Measurements from ENCODE around the gene LRRC74A. TPM values are rescaled to one million over a fixed set of nuclear protein-coding genes. Genes with fewer than 3 reads are reported as not detected.

LRRC74A gene
- total and polyA plus RNA-seq, 2 of the 4 experiments (the other 2 are of a cell fraction): not detected

- no peak overlapping the region for H4K91ac ChIP-seq (ENCODE audit: insufficient read depth, low read depth, low read length)
- H3K9me1 ChIP-seq (ENCODE audit: insufficient read depth, low read length): no peaks in the 10 kb centered on the region
- no peak overlapping the region for H2BK5ac ChIP-seq (ENCODE audit: low read depth, low read length, poor library complexity, severe bottlenecking)
- H3K23ac ChIP-seq (ENCODE audit: low read depth, low read length): no peak overlapping the region
- H2BK20ac ChIP-seq (ENCODE audit: low read depth, low read length): no peak overlapping the region
- TF ChIP-seq RAD21 (IDR thresholded peaks at IDR 0.05; ENCODE audit: low read length): no peak
- TF ChIP-seq CHD1 (IDR thresholded peaks at IDR 0.05; ENCODE audit: low read depth, low read length): no peak
- TF ChIP-seq RFX5 (IDR thresholded peaks at IDR 0.05; ENCODE audit: low read depth, low read length): no peak
- no peak for TF ChIP-seq USF2 (IDR thresholded peaks at IDR 0.05; ENCODE audit: low read depth, low read length)
- TF ChIP-seq, protein P1, sequence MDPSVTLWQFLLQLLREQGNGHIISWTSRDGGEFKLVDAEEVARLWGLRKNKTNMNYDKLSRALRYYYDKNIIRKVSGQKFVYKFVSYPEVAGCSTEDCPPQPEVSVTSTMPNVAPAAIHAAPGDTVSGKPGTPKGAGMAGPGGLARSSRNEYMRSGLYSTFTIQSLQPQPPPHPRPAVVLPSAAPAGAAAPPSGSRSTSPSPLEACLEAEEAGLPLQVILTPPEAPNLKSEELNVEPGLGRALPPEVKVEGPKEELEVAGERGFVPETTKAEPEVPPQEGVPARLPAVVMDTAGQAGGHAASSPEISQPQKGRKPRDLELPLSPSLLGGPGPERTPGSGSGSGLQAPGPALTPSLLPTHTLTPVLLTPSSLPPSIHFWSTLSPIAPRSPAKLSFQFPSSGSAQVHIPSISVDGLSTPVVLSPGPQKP (IDR thresholded peaks at IDR 0.05; ENCODE audit: borderline replicate concordance, low read depth, low read length): no peak
- TF ChIP-seq MXI1 (IDR thresholded peaks at IDR 0.05; ENCODE audit: borderline replicate concordance, low read depth, low read length): no peak
- no peak for TF ChIP-seq FOS (IDR thresholded peaks at IDR 0.05; ENCODE audit: low read depth, low read length)
- BruUV-seq (replicated peaks): no TSS peak
- dilution Hi-C loops (cut with HindIII; ENCODE audit: low sequenced_read_pairs, unreplicated experiment) (loop anchor here (25.0 kb wide), 1 partner anchor 213 kb away; the partner anchor contains the start of gene CIPC), intact Hi-C loops (cut with micrococcal nuclease) (loop anchor here (5.0 kb wide), 2 partner anchors 428 to 438 kb away; no protein-coding TSS in a partner anchor), in situ Hi-C loops (cut with MboI; ENCODE audit: low sequenced_read_pairs) (loop anchor here (25.0 kb wide), 1 partner anchor 438 kb away; the partner anchor contains the start of genes GSTZ1 and POMT2)
- no peak overlapping the region for H2AFZ ChIP-seq (replicated peaks; ENCODE audit: low read length, poor library complexity)
- H2BK120ac ChIP-seq (ENCODE audit: low read depth, low read length): no peak overlapping the region
- no peaks in the 10 kb centered on the region for H3K4me1 ChIP-seq (ENCODE audit: control insufficient read depth, insufficient read depth, low read length)
- no peak overlapping the region for H3K4me2 ChIP-seq (ENCODE audit: low read depth, low read length)
- no peak overlapping the region for H3K9ac ChIP-seq (ENCODE audit: low read depth, low read length)
- CTCF ChIA-PET: interaction anchor here (0.6 to 7.3 kb wide), 5 partner anchors 30 to 214 kb away, joined by 3 to 111 read pairs (median 5); no protein-coding TSS in a partner anchor
- no peak overlapping the region for H4K5ac ChIP-seq (ENCODE audit: low read depth, low read length)
- no peaks in the 10 kb centered on the region for H4K20me1 ChIP-seq (ENCODE audit: insufficient read depth, low read length)
- no peak overlapping the region for H3K56ac ChIP-seq (ENCODE audit: extremely low read depth, insufficient read depth, low read length)
- no peak overlapping the region for H2BK15ac ChIP-seq (ENCODE audit: low read depth, low read length)
- H3K79me1 ChIP-seq (ENCODE audit: low read depth in 1 of 2, low read length in 2 of 2): no peaks in the 10 kb centered on the region
- WGBS, 2 experiments (ENCODE audit: extremely low coverage in 2 of 2, insufficient read length in 1 of 2): 72% methylated on average over 5 of the region's 8 CpGs; no CpG with 5 or more reads in 1 of the 2 experiments
- H3K27me3 ChIP-seq (ENCODE audit: control insufficient read depth, insufficient read depth, low read length): peaks cover 12% of the 10 kb centered on the region
- no peak for ATAC-seq (ENCODE audit: low read depth)
- no peak overlapping the region for H2AK9ac ChIP-seq (replicated peaks; ENCODE audit: low read depth, low read length, poor library complexity)
- H3K36me3 ChIP-seq (ENCODE audit: control insufficient read depth, insufficient read depth, low read length): no peaks in the 10 kb centered on the region
- no peak overlapping the region for H3K4me3 ChIP-seq (ENCODE audit: insufficient read depth, low read depth, low read length)
- no peak overlapping the region for H3K27ac ChIP-seq (ENCODE audit: insufficient read depth, low read length)
- H3K18ac ChIP-seq (ENCODE audit: low read depth, low read length): no peak overlapping the region
- POLR2A ChIA-PET (ENCODE audit: unreplicated experiment): no interaction called here
- H3K4ac ChIP-seq (ENCODE audit: low read depth, low read length): no peak overlapping the region
- no peak overlapping the region for H2AK5ac ChIP-seq (ENCODE audit: low read depth, low read length)
- no peak for DNase-seq
- H3K9me3 ChIP-seq (ENCODE audit: control insufficient read depth, insufficient read depth, low read length): no peaks in the 10 kb centered on the region
- no peak overlapping the region for H3K14ac ChIP-seq (replicated peaks; ENCODE audit: low read depth, low read length)
- no peak overlapping the region for H4K8ac ChIP-seq (ENCODE audit: low read depth in 2 of 2, low read length in 2 of 2)
Observed at GRCh38 chr14:76874734-76875133, 48.5 kb downstream of the LRRC74A start.

All from IMR-90 (cell line).